ENCODE measurements around the gene METAP1D. TPM values are rescaled to one million over a fixed set of nuclear protein-coding genes. Genes with fewer than 3 reads are reported as not detected.

METAP1D gene
- total RNA-seq, 1 experiment from 2014 or later = 15.8 TPM

GRCh38 chr2:171956135-171956825 is 43.5 kb upstream of the METAP1D start:
- TF ChIP-seq, protein P1, sequence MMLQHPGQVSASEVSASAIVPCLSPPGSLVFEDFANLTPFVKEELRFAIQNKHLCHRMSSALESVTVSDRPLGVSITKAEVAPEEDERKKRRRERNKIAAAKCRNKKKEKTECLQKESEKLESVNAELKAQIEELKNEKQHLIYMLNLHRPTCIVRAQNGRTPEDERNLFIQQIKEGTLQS (IDR thresholded peaks at IDR 0.05) = no peak
- no peak for TF ChIP-seq RAD21 (IDR thresholded peaks at IDR 0.05; ENCODE audit: low read depth)
- TF ChIP-seq, protein P2, sequence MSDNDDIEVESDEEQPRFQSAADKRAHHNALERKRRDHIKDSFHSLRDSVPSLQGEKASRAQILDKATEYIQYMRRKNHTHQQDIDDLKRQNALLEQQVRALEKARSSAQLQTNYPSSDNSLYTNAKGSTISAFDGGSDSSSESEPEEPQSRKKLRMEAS (IDR thresholded peaks at IDR 0.05) = no peak
- no peak for TF ChIP-seq ZFX (IDR thresholded peaks at IDR 0.05)
- no peak for TF ChIP-seq POLR2A (IDR thresholded peaks at IDR 0.05; ENCODE audit: borderline replicate concordance, extremely low read depth, insufficient read depth, insufficient read length)
- TF ChIP-seq SP1 (IDR thresholded peaks at IDR 0.05; ENCODE audit: low read depth) = no peak
- TF ChIP-seq SIN3A (IDR thresholded peaks at IDR 0.05; ENCODE audit: low read depth) = no peak
- no peak for TF ChIP-seq YY1 (IDR thresholded peaks at IDR 0.05; ENCODE audit: extremely low read depth, insufficient replicate concordance, low read depth, low read length)
- no peak for TF ChIP-seq EGR1 (IDR thresholded peaks at IDR 0.05; ENCODE audit: low read depth)
- TF ChIP-seq ZBTB33 (IDR thresholded peaks at IDR 0.05; ENCODE audit: extremely low read depth, insufficient replicate concordance, low read length) = no peak
- TF ChIP-seq SRF (IDR thresholded peaks at IDR 0.05; ENCODE audit: low read depth) = no peak
- no peaks in the 10 kb centered on the region for H3K9me2 ChIP-seq (ENCODE audit: insufficient read depth)
- no TSS peak for BruUV-seq (replicated peaks)
- H3K27me3 ChIP-seq (ENCODE audit: insufficient read depth, low read length) = no peaks in the 10 kb centered on the region
- no peak for ATAC-seq
- ChIA-PET RAD21 (ENCODE audit: low non-redundant PET in 1 of 2, low total read pairs in 2 of 2, uncharacterized antibody in 2 of 2, unreplicated experiment in 2 of 2) (no interaction called here), POLR2A (no interaction called here), CTCF (interaction anchor here (1.0 kb wide), 1 partner anchor 147 kb away, joined by 4 read pairs; the partner anchor contains the start of gene DLX2)
- H3K4me3 ChIP-seq (replicated peaks in 1 of 2; ENCODE audit: low read depth in 1 of 2, low read length in 2 of 2) = no peak overlapping the region
- no peak overlapping the region for H3K4me2 ChIP-seq (ENCODE audit: low read length)
- H4K20me1 ChIP-seq (ENCODE audit: insufficient read depth) = no peaks in the 10 kb centered on the region
- intact Hi-C loops (cut with micrococcal nuclease) = no loop called here
- no peak for DNase-seq (ENCODE audit: low read depth, low spot score)
- no peak overlapping the region for H3K9ac ChIP-seq (ENCODE audit: low read length)
- H3K9me3 ChIP-seq (ENCODE audit: control insufficient read depth in 1 of 2, insufficient read depth in 1 of 2, low read depth in 1 of 2, low read length in 2 of 2) = no peaks in the 10 kb centered on the region
- no peaks in the 10 kb centered on the region for H3K36me3 ChIP-seq (ENCODE audit: control insufficient read depth in 1 of 2, insufficient read depth in 2 of 2, low read length in 2 of 2)
- H2AFZ ChIP-seq (ENCODE audit: low read depth, low read length, poor library complexity, severe bottlenecking) = no peak overlapping the region
- H3K79me2 ChIP-seq (ENCODE audit: insufficient read depth, low read length) = peaks cover 28% of the 10 kb centered on the region
- no peak overlapping the region for H3K27ac ChIP-seq (ENCODE audit: low read depth, low read length)
- peaks cover 6 to 15% of the 10 kb centered on the region in 2 experiments for H3K4me1 ChIP-seq (ENCODE audit: control insufficient read depth in 1 of 2, insufficient read depth in 2 of 2, low read length in 2 of 2)

All from HCT116 (cell line).